Type B pancreatic cell (in vitro differentiated cells): ENCODE measurements around the gene CREBBP. TPM values are rescaled to one million over a fixed set of nuclear protein-coding genes. Genes with fewer than 3 reads are reported as not detected.

Experiments
- DNase-seq: peaks from one replicate; pipeline ENCODE4 v3.0.0; 2021; ENCODE audit warnings: mixed read lengths; ENCODE audit not compliant: unreplicated experiment; ENCODE audit errors: extremely low spot score
- H3K27ac Mint-ChIP-seq: 2 replicates; pipeline ENCODE4 v1.8.0; 2021; ENCODE audit warnings: mild to moderate bottlenecking, mixed read lengths
- H3K27me3 Mint-ChIP-seq: 2 replicates; pipeline ENCODE4 v1.8.0; 2021; ENCODE audit warnings: mixed read lengths
- H3K36me3 Mint-ChIP-seq: 2 replicates; pipeline ENCODE4 v1.8.0; 2021; ENCODE audit warnings: mixed read lengths
- H3K4me1 Mint-ChIP-seq: one replicate; pipeline ENCODE4 v1.8.0; 2021; ENCODE audit warnings: mixed read lengths; ENCODE audit not compliant: unreplicated experiment
- H3K4me3 Mint-ChIP-seq: 2 replicates; pipeline ENCODE4 v1.8.0; 2021; ENCODE audit warnings: mild to moderate bottlenecking, mixed read lengths
- H3K9me3 Mint-ChIP-seq: 2 replicates; pipeline ENCODE4 v1.8.0; 2021; ENCODE audit warnings: mixed read lengths
- CTCF ChIP-seq: fragments of 200-600 bp; sonication (generic); conservative IDR thresholded peaks from 2 replicates; pipeline ENCODE4 v1.5.0; 2021; ENCODE audit warnings: antibody characterized with exemption, mild to moderate bottlenecking
- total RNA-seq: library from RNA; stranded (reverse); gene quantifications from 2 replicates; pipeline ENCODE4 v1.2.1, GENCODE V29; 2021; ENCODE audit warnings: low replicate concordance

The CREBBP gene
- total RNA-seq, 1 donor from 2014 or later: 93.6 TPM

GRCh38 chr16:3832668-3833067 lies 47.8 kb downstream of the CREBBP start:
- DNase-seq: no peak
- H3K27ac Mint-ChIP-seq: no peak overlapping the region
- H3K4me1 Mint-ChIP-seq: peaks cover 7% of the 10 kb centered on the region
- H3K36me3 Mint-ChIP-seq: peaks cover 33% of the 10 kb centered on the region
- no peak for TF ChIP-seq CTCF
- no peak overlapping the region for H3K4me3 Mint-ChIP-seq
- no peaks in the 10 kb centered on the region for H3K27me3 Mint-ChIP-seq
- H3K9me3 Mint-ChIP-seq: peaks cover 4% of the 10 kb centered on the region

GRCh38 chr16:3830625-3831254 lies 49.8 kb downstream of the CREBBP start:
- Mint-ChIP-seq H3K4me3 (no peak overlapping the region), H3K36me3 (peaks cover 33% of the 10 kb centered on the region), H3K27me3 (no peaks in the 10 kb centered on the region), H3K27ac (no peak overlapping the region), H3K4me1 (peaks cover 12% of the 10 kb centered on the region), H3K9me3 (peaks cover 4% of the 10 kb centered on the region)
- DNase-seq: no peak
- no peak for TF ChIP-seq CTCF

- TF ChIP-seq CTCF: no peak
- Mint-ChIP-seq H3K4me1 (peaks cover 13% of the 10 kb centered on the region), H3K9me3 (peaks cover 4% of the 10 kb centered on the region)
Measured at GRCh38 chr16:3829631-3830536, 50.6 kb downstream of the CREBBP start.

GRCh38 chr16:3825940-3826339 lies 54.6 kb downstream of the CREBBP start:
- H3K27ac Mint-ChIP-seq: no peak overlapping the region
- H3K9me3 Mint-ChIP-seq: no peaks in the 10 kb centered on the region
- peaks cover 46% of the 10 kb centered on the region for H3K4me1 Mint-ChIP-seq
- peaks cover 20% of the 10 kb centered on the region for H3K36me3 Mint-ChIP-seq
- no peaks in the 10 kb centered on the region for H3K27me3 Mint-ChIP-seq
- TF ChIP-seq CTCF: no peak
- DNase-seq: no peak
- no peak overlapping the region for H3K4me3 Mint-ChIP-seq

More at GRCh38 chr16:3829631-3830536, 50.6 kb downstream of the CREBBP start:
- no peak for DNase-seq
- H3K4me3 Mint-ChIP-seq: no peak overlapping the region
- H3K36me3 Mint-ChIP-seq: peaks cover 33% of the 10 kb centered on the region
- no peaks in the 10 kb centered on the region for H3K27me3 Mint-ChIP-seq
- H3K27ac Mint-ChIP-seq: no peak overlapping the region

- peaks cover 18% of the 10 kb centered on the region for H3K36me3 Mint-ChIP-seq
- peak overlapping the region; percentile 2 for H3K27ac Mint-ChIP-seq
- no peaks in the 10 kb centered on the region for H3K27me3 Mint-ChIP-seq
- no peaks in the 10 kb centered on the region for H3K9me3 Mint-ChIP-seq
- DNase-seq: no peak
- peaks cover 50% of the 10 kb centered on the region for H3K4me1 Mint-ChIP-seq
- no peak for TF ChIP-seq CTCF
- H3K4me3 Mint-ChIP-seq: no peak overlapping the region
Measured at GRCh38 chr16:3825103-3825502, 55.4 kb downstream of the CREBBP start.
